ENCODE results near the gene TM9SF3.

GRCh38 chr10:96513305-96513697 is 73.5 kb downstream of the TM9SF3 start:
- TF ChIP-seq CTCF (IDR thresholded peaks at IDR 0.05) (no peak), POLR2A (IDR thresholded peaks at IDR 0.05) (no peak)
